ENCODE data around the gene FAM124B.

The FAM124B gene, protein sequence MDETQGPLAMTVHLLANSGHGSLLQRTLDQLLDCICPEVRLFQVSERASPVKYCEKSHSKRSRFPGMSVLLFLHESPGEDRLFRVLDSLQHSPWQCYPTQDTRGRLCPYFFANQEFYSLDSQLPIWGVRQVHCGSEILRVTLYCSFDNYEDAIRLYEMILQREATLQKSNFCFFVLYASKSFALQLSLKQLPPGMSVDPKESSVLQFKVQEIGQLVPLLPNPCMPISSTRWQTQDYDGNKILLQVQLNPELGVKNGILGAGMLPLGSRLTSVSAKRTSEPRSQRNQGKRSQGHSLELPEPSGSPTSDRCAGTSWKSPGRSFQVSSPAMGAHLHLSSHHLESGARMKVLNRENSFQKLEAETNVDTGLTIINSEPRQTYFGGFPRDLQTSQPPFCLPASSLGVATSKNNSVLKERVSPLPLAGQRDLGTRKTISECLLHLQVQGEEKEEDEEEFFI

GRCh38 chr2:224401641-224402342 is at the start of gene FAM124B:
FAM124B (minus strand) TSS chr2:224402107; CDS start chr2:224401768, 339 bp downstream.
- DNase-seq (ENCODE audit: low read depth in 2 of 2, low spot score in 1 of 2) = no peak

DNA sequence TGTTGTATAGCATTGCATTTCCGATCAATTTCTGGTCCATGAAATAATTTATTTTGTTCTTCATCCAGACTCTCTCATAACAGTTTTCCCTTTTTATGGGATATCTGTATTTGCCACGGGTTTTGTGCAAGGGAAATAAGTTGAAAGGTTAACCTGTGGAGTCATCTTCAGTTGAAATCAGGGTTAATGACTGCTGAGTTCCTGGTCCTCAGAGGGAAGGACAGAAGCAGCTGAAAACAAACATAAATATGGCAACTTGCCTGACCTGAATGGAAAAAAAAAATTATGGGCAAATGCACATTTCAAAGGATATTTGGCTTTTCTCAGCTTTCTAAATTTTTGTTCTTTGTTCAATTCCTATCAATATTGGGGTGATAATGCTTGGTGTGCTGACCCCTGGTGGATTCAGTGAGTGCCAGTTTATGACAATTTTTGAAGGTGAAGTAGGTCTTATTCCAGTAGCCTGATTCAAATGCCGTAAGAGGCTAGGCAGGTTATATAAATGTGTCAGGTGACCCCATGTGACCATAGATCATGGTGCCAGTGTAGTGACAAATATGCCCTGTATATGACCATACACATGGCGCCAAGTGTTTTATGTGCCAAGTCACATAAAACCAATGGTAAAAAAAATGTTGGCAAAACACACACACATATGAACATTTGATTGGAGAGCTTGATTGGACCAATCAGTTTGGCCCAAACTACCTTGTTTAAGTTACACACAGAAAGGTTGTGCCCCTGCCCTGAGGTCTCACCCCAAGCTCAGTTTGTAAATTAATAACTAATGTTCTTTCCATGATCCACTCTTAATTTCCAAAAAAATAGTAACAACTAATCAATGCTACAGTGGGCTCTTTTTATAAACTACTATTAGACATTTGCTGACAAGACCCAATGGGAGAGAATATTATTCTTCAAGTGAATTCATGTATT is 47.6 kb upstream of the FAM124B start:
- DNase-seq (ENCODE audit: low read depth in 2 of 2, low spot score in 1 of 2) = no peak

GRCh38 chr2:224448236-224448635 is 46.3 kb upstream of the FAM124B start:
- no peak for DNase-seq (ENCODE audit: low read depth in 2 of 2, low spot score in 1 of 2)

DNA sequence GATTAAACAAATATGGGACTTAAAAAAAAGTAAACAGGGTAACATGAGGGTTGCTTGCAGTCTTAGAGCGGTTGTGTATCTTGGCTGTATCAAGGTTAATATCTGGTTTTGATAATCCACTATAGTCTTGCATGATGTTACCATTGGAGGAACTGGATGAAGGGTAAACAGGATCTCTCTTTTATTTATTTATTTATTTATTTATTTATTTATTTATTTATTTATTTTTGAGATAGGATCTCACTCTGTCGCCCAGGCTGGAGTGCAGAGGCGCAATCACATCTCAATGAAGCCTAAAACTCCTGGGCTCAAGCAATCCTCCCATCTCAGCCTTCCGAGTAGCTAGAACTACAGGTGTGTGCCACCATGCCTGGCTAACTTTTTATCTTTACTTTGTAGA is 42.9 kb upstream of the FAM124B start:
- DNase-seq (ENCODE audit: low read depth in 2 of 2, low spot score in 1 of 2) = no peak

DNA sequence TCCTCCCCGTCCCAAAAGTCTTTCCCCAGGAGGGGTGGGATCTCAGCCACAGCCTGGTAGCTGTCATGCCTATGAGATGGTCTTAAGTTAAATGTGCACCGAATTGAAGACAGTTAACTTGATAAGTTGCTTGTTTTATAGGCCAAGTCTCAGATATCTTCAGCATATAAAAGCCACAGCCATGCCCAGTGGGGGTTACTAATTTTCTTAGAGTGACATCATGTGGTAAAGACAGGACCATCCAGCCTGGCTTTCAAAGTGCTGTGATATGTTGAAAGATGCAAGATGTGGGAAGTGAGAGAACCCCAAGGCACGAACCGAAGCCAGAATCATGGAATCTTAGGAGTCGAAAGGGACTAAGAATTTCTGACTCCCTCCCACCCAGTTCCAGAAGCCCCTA is 42.1 kb upstream of the FAM124B start:
- no peak for DNase-seq (ENCODE audit: low read depth in 2 of 2, low spot score in 1 of 2)

DNA sequence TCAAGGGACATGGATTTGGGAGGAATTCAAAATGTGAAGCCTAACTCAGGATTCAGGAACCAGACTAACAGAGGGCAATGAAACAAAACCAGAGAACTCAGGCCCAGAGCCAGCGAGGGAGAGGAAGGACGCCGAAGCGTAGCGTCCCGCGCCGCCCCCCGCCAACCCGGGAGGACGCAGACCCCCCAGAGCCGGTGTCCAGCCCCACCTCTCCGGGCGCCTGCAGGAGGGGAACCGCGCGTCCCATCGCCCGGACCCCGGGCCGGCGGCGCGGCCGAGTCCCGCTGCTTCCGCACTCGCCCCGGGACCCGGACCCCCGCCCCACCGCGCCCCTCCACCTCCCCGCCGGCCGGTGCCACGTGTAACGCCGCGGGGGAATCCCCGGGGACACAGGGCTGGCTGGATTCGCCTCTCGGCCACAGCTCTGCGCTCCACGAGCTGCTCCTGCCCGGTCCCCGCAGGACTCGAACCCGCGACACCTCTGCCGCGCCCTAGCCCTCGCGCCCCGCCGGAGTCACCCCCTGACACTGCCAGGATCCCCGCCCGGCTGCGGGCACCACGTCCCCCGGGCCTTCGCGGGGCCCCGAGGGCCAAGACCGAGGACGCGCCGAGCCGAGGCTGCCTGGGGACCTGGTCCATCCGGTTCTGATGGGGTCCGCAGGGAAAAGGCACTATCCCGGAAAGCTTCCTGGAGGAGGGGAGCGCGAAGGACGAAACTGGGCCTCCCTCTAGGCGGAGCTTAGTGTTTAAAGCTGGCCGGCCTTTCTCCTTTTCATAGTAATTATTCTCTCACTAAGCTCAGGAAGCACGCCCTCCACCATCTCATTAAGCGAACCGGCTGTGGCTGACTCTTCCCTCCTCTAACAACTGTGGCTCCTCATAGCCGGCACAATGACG is 40.4 kb upstream of the FAM124B start:
- no peak for DNase-seq (ENCODE audit: low read depth in 2 of 2, low spot score in 1 of 2)

- DNase-seq (ENCODE audit: low read depth in 2 of 2, low spot score in 1 of 2) = no peak
Measured at GRCh38 chr2:224440988-224441387, 39.1 kb upstream of the FAM124B start.

DNA sequence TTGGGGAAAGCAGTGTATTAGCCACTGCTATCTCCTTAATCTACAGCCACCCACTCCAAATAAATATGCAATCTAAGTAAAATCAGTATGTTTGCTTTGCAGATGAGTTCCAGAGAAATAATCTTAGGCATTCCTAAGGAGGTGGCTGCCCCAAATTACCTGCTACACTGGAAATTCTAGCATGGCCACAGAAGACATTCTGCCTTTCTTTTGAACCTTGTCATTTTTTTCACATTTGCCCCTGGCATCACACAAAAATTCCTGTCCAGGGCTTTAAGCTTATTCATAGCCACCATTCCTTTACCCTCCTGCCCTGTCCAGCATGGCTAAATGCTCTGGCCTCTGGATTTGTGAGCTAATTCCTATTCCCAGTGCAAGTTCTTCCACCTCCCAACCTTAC is 36.8 kb upstream of the FAM124B start:
- DNase-seq (ENCODE audit: low read depth in 2 of 2, low spot score in 1 of 2) = no peak

- DNase-seq (ENCODE audit: low read depth in 2 of 2, low spot score in 1 of 2) = no peak
Measured at GRCh38 chr2:224436634-224437033, 34.7 kb upstream of the FAM124B start.

GRCh38 chr2:224434618-224435017 is 32.7 kb upstream of the FAM124B start:
- DNase-seq (ENCODE audit: low read depth in 2 of 2, low spot score in 1 of 2) = no peak

DNA sequence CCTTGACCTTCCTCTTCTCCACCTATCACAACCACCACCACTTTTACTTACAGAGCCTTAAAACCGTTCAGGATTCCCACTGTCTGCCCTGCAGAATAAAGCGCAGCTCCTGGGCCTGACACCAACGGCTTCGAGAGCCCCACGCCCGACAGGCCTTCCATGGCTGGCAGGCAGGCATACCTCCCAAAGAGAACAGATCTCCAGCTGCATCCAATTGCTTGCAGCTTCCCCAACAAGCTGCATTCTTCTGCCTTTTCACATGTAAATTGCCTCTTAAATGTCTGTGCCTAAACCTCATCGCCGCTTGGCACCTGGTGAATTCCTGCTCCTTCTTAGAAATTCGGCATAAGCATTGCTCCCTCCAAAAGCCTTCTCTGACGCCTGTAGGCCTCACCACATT is 31.5 kb upstream of the FAM124B start:
- no peak for DNase-seq (ENCODE audit: low read depth in 2 of 2, low spot score in 1 of 2)

GRCh38 chr2:224432003-224432579 is 30.2 kb upstream of the FAM124B start:
- no peak for DNase-seq (ENCODE audit: low read depth in 2 of 2, low spot score in 1 of 2)

- DNase-seq (ENCODE audit: low read depth in 2 of 2, low spot score in 1 of 2) = no peak
Measured at GRCh38 chr2:224429441-224429810, 27.5 kb upstream of the FAM124B start.

DNA sequence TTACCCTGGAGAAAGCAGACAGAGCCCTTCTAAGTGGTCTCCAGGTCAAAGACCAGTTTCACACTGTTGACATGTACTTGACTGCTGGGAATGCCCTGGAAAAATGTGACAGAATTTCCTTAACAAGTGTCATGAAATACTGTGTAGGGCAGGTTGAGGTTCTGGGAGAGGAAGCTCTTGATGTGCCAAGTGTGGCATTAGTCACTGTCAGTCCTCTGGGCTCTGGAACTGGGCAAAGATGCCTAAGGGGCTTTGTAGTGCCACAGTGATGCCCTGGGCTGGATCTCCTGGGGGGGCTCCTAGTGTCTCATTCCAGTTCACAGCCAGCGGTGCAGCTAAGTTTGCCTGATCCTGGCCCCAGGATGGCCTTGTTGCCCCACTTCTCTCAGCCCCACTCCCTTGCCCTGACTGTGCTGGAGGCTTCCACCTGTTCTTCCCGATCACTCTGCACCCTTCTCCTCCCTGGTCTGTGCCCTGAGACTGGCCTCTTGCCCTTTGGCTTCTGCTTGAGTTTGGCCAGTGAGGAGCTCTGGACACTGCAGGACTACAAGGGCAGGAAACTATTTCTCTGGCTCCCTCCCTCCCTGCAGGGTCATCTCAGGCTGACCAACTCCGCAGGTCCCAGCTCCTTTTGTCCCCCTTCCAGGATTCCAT is 27.0 kb upstream of the FAM124B start:
- DNase-seq (ENCODE audit: low read depth in 2 of 2, low spot score in 1 of 2) = no peak

GRCh38 chr2:224427471-224427870 is 25.6 kb upstream of the FAM124B start:
- no peak for DNase-seq (ENCODE audit: low read depth in 2 of 2, low spot score in 1 of 2)

DNA sequence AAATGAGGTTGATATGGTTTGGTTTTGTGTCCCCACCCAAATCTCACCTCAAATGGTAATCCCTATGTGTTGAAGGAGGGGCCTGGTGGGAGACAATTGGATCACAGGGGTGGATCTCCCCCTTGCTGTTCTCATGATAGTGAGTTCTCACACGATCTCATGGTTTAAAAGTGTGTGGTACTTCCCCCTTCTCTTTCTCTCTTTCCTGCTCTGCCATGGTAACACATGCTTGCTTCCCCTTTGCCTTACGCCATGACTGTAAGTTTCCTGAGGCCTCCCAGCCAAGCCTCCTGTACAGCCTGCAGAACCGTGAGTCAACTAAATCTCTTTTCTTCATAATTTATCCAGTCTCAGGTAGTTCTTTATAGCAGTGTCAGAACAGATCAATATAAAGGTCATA is 24.7 kb upstream of the FAM124B start:
- DNase-seq (ENCODE audit: low read depth in 2 of 2, low spot score in 1 of 2) = no peak

- DNase-seq (ENCODE audit: low read depth in 2 of 2, low spot score in 1 of 2) = no peak
Measured at GRCh38 chr2:224421065-224421464, 19.2 kb upstream of the FAM124B start.

DNA sequence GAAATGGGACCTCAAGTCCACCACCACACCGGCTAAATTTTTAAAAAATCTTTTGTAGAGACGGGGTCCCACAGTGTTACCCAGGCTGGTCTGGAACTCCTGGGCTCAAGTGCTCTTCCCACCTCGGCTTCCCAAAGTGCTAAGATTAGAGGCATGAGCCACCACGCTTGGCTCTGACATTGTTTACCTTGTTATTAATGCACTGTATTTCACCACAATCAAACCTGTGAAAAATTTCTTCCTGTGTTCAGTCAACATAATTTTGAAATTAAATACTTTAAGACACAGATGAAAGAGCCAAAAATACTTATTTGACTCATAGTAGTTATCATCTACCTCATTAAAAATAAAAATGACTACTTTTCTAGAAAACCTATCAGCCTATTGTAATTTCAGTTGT is 16.0 kb upstream of the FAM124B start:
- DNase-seq (ENCODE audit: low read depth in 2 of 2, low spot score in 1 of 2) = no peak

- no peak for DNase-seq (ENCODE audit: low read depth in 2 of 2, low spot score in 1 of 2)
Measured at GRCh38 chr2:224417361-224417729, 15.4 kb upstream of the FAM124B start.

Measured in stimulated activated CD8-positive, alpha-beta memory T cell treated with anti-CD3 and anti-CD28 coated beads, Interleukin-4, amount 100 ng/mL, for 1 hour (primary cell).